NCI-H2227 (cell line): ENCODE results near the gene DENND1A.

Experiments
- DNase-seq: peaks from one replicate; lab custom pipeline; 2025; ENCODE audit not compliant: unreplicated experiment; lab: John Stamatoyannopoulos, UW

The DENND1A gene

GRCh38 chr9:123776708-123777537, 153.0 kb downstream of the DENND1A start:
- DNase-seq, result no peak

GRCh38 chr9:123775289-123776284, 154.3 kb downstream of the DENND1A start:
- DNase-seq, result no peak

GRCh38 chr9:123773783-123774182, 156.1 kb downstream of the DENND1A start:
- no peak for DNase-seq

- no peak for DNase-seq
These were observed 157.0 kb downstream of the DENND1A start for GRCh38 chr9:123772967-123773366.

- no peak for DNase-seq
These were observed 157.6 kb downstream of the DENND1A start for GRCh38 chr9:123772374-123772773.

GRCh38 chr9:123771690-123772089, 158.2 kb downstream of the DENND1A start:
- DNase-seq, result no peak

- no peak for DNase-seq
These were observed 160.2 kb downstream of the DENND1A start for GRCh38 chr9:123769719-123770118.

GRCh38 chr9:123763910-123764588, 165.9 kb downstream of the DENND1A start:
- DNase-seq, result no peak

GRCh38 chr9:123761905-123762605, 167.9 kb downstream of the DENND1A start:
- DNase-seq, result no peak

- no peak for DNase-seq
These were observed 172.0 kb downstream of the DENND1A start for GRCh38 chr9:123757960-123758359.

GRCh38 chr9:123757547-123757946, 172.4 kb downstream of the DENND1A start:
- no peak for DNase-seq

- no peak for DNase-seq
These were observed 173.3 kb downstream of the DENND1A start for GRCh38 chr9:123756484-123757106.

GRCh38 chr9:123753669-123754258, 176.2 kb downstream of the DENND1A start:
- DNase-seq, result no peak

- DNase-seq, result no peak
These were observed 176.9 kb downstream of the DENND1A start for GRCh38 chr9:123753016-123753415.

GRCh38 chr9:123749580-123750202, 180.2 kb downstream of the DENND1A start:
- no peak for DNase-seq

GRCh38 chr9:123746765-123747164, 183.2 kb downstream of the DENND1A start:
- no peak for DNase-seq

- no peak for DNase-seq
These were observed 184.0 kb downstream of the DENND1A start for GRCh38 chr9:123745933-123746332.

GRCh38 chr9:123745451-123745850, 184.5 kb downstream of the DENND1A start:
- no peak for DNase-seq

GRCh38 chr9:123743737-123744136, 186.2 kb downstream of the DENND1A start:
- no peak for DNase-seq
